Central memory CD8-positive, alpha-beta T cell (primary cell): ENCODE results near the gene PCIF1.

Experiments used
- ATAC-seq: fragments of 150-1000 bp; cut with Tn5 transposase; replicated peaks from 2 replicates; pipeline ENCODE4 v1.10.0; 2022; ENCODE audit warnings: mild to moderate bottlenecking, moderate FRiP score, moderate number of reproducible peaks; ENCODE audit not compliant: poor library complexity, severe bottlenecking; ENCODE audit errors: extremely low read depth
- DNase-seq, 2 donors: peaks; one replicate each; pipeline ENCODE4 v3.0.0; 2021; ENCODE audit warnings: low spot score in 2 of 2
- H3K27ac Mint-ChIP-seq: one replicate; pipeline ENCODE4 v1.8.0; 2022; ENCODE audit warnings: low read depth, mild to moderate bottlenecking, moderate library complexity, mixed read lengths
- H3K27me3 Mint-ChIP-seq: one replicate; pipeline ENCODE4 v1.8.0; 2022; ENCODE audit warnings: mixed read lengths
- H3K36me3 Mint-ChIP-seq: one replicate; pipeline ENCODE4 v1.8.0; 2022; ENCODE audit warnings: mild to moderate bottlenecking, moderate library complexity, mixed read lengths; ENCODE audit not compliant: insufficient read depth
- H3K4me1 Mint-ChIP-seq: one replicate; pipeline ENCODE4 v1.8.0; 2022; ENCODE audit warnings: mixed read lengths
- H3K4me3 Mint-ChIP-seq: one replicate; pipeline ENCODE4 v1.8.0; 2022; ENCODE audit warnings: mild to moderate bottlenecking, moderate library complexity, mixed read lengths
- H3K9me3 Mint-ChIP-seq: one replicate; pipeline ENCODE4 v1.8.0; 2022; ENCODE audit warnings: mixed read lengths

Gene PCIF1

GRCh38 chr20:45963059-45964005 lies 28.8 kb downstream of the PCIF1 start:
- DNase-seq (no peak), ATAC-seq (no peak)
- H3K4me3 Mint-ChIP-seq: no peak overlapping the region
- peaks cover 4% of the 10 kb centered on the region for H3K4me1 Mint-ChIP-seq
- H3K27ac Mint-ChIP-seq: no peak overlapping the region
- peaks cover 81% of the 10 kb centered on the region for H3K36me3 Mint-ChIP-seq
- H3K9me3 Mint-ChIP-seq: no peaks in the 10 kb centered on the region
- H3K27me3 Mint-ChIP-seq: no peaks in the 10 kb centered on the region

GRCh38 chr20:45964006-45964400 lies 29.5 kb downstream of the PCIF1 start:
- no peaks in the 10 kb centered on the region for H3K27me3 Mint-ChIP-seq
- DNase-seq: no peak
- no peak for ATAC-seq
- no peaks in the 10 kb centered on the region for H3K9me3 Mint-ChIP-seq
- no peak overlapping the region for H3K27ac Mint-ChIP-seq
- H3K4me3 Mint-ChIP-seq: no peak overlapping the region
- peaks cover 81% of the 10 kb centered on the region for H3K36me3 Mint-ChIP-seq
- H3K4me1 Mint-ChIP-seq: peaks cover 4% of the 10 kb centered on the region

- Mint-ChIP-seq H3K9me3 (no peaks in the 10 kb centered on the region), H3K4me1 (peaks cover 18% of the 10 kb centered on the region), H3K36me3 (peaks cover 76% of the 10 kb centered on the region), H3K4me3 (no peak overlapping the region), H3K27ac (no peak overlapping the region), H3K27me3 (no peaks in the 10 kb centered on the region)
- ATAC-seq (no peak), DNase-seq (no peak)
Observed at GRCh38 chr20:45965169-45966002, 30.9 kb downstream of the PCIF1 start.

GRCh38 chr20:45967551-45968080 lies 33.1 kb downstream of the PCIF1 start:
- Mint-ChIP-seq H3K9me3 (no peaks in the 10 kb centered on the region), H3K4me3 (peak overlapping the region; percentile 13), H3K4me1 (peaks cover 25% of the 10 kb centered on the region), H3K36me3 (peaks cover 81% of the 10 kb centered on the region), H3K27ac (no peak overlapping the region), H3K27me3 (no peaks in the 10 kb centered on the region)
- ATAC-seq (no peak), DNase-seq (no peak)

GRCh38 chr20:45968081-45968671 lies 33.7 kb downstream of the PCIF1 start:
- H3K4me1 Mint-ChIP-seq: peaks cover 24% of the 10 kb centered on the region
- H3K27me3 Mint-ChIP-seq: no peaks in the 10 kb centered on the region
- H3K9me3 Mint-ChIP-seq: no peaks in the 10 kb centered on the region
- DNase-seq (no peak), ATAC-seq (no peak)
- H3K27ac Mint-ChIP-seq: no peak overlapping the region
- H3K36me3 Mint-ChIP-seq: peaks cover 77% of the 10 kb centered on the region
- no peak overlapping the region for H3K4me3 Mint-ChIP-seq

- H3K4me3 Mint-ChIP-seq: peak overlapping the region; percentile 85
- peaks cover 23% of the 10 kb centered on the region for H3K4me1 Mint-ChIP-seq
- no peaks in the 10 kb centered on the region for H3K27me3 Mint-ChIP-seq
- H3K9me3 Mint-ChIP-seq: no peaks in the 10 kb centered on the region
- H3K36me3 Mint-ChIP-seq: peaks cover 69% of the 10 kb centered on the region
- no peak for ATAC-seq
- no peak overlapping the region for H3K27ac Mint-ChIP-seq
- DNase-seq: no peak
Observed at GRCh38 chr20:45968801-45969711, 34.6 kb downstream of the PCIF1 start.

GRCh38 chr20:45969712-45970634 lies 35.5 kb downstream of the PCIF1 start:
- no peaks in the 10 kb centered on the region for H3K9me3 Mint-ChIP-seq
- H3K36me3 Mint-ChIP-seq: peaks cover 63% of the 10 kb centered on the region
- no peak for ATAC-seq
- H3K27me3 Mint-ChIP-seq: no peaks in the 10 kb centered on the region
- H3K27ac Mint-ChIP-seq: peak overlapping the region; percentile 100
- H3K4me3 Mint-ChIP-seq: peak overlapping the region; percentile 85
- DNase-seq: no peak
- peaks cover 23% of the 10 kb centered on the region for H3K4me1 Mint-ChIP-seq

GRCh38 chr20:45970646-45971424 lies 36.4 kb downstream of the PCIF1 start:
- ATAC-seq: peak; percentile 5
- peak overlapping the region; percentile 85 for H3K4me3 Mint-ChIP-seq
- peaks cover 23% of the 10 kb centered on the region for H3K4me1 Mint-ChIP-seq
- DNase-seq: peak in 1 of 2 donors; percentile 28
- H3K27ac Mint-ChIP-seq: peak overlapping the region; percentile 100
- H3K27me3 Mint-ChIP-seq: no peaks in the 10 kb centered on the region
- H3K9me3 Mint-ChIP-seq: no peaks in the 10 kb centered on the region
- peaks cover 55% of the 10 kb centered on the region for H3K36me3 Mint-ChIP-seq

GRCh38 chr20:45971425-45971674 lies 36.9 kb downstream of the PCIF1 start:
- H3K27me3 Mint-ChIP-seq: no peaks in the 10 kb centered on the region
- no peaks in the 10 kb centered on the region for H3K9me3 Mint-ChIP-seq
- ATAC-seq (peak; percentile 20), DNase-seq (no peak)
- peaks cover 52% of the 10 kb centered on the region for H3K36me3 Mint-ChIP-seq
- H3K4me3 Mint-ChIP-seq: peak overlapping the region; percentile 85
- peak overlapping the region; percentile 100 for H3K27ac Mint-ChIP-seq
- peaks cover 23% of the 10 kb centered on the region for H3K4me1 Mint-ChIP-seq

- Mint-ChIP-seq H3K36me3 (peaks cover 47% of the 10 kb centered on the region), H3K4me3 (peak within 1 kb of the TSS; percentile 85), H3K27me3 (no peaks in the 10 kb centered on the region), H3K4me1 (peaks cover 23% of the 10 kb centered on the region), H3K9me3 (no peaks in the 10 kb centered on the region), H3K27ac (peak within 1 kb of the TSS; percentile 100)
- ATAC-seq (peak; percentile 81), DNase-seq (peak; percentile 96 to 97)
Observed at GRCh38 chr20:45971675-45972499, 37.4 kb downstream of the PCIF1 start, which contains the start of gene ZNF335. ZNF335 (minus strand) TSS chr20:45972203; CDS start chr20:45971410, 793 bp downstream.
